GM12872 (cell line): Measurements from ENCODE around the gene NPAS3.

Experiments
- CTCF ChIP-seq: IDR thresholded peaks from 3 replicates; pipeline ENCODE4 v1.5.1; 2011; ENCODE audit warnings: low read depth, mild to moderate bottlenecking, low read length, moderate library complexity; ENCODE audit not compliant: insufficient read depth

Gene NPAS3

GRCh38 chr14:33642691-33643244 is 704.1 kb downstream of the NPAS3 start:
- no peak for TF ChIP-seq CTCF

GRCh38 chr14:33643426-33644181 is 704.9 kb downstream of the NPAS3 start:
- TF ChIP-seq CTCF: no peak

- TF ChIP-seq CTCF: no peak
These were observed 708.1 kb downstream of the NPAS3 start for GRCh38 chr14:33646692-33647260.

GRCh38 chr14:33647385-33647786 is 708.7 kb downstream of the NPAS3 start:
- TF ChIP-seq CTCF: no peak

- TF ChIP-seq CTCF: no peak
These were observed 711.8 kb downstream of the NPAS3 start for GRCh38 chr14:33650430-33650829.

- TF ChIP-seq CTCF: no peak
These were observed 714.1 kb downstream of the NPAS3 start for GRCh38 chr14:33652566-33653307.

- TF ChIP-seq CTCF: no peak
These were observed 714.6 kb downstream of the NPAS3 start for GRCh38 chr14:33653308-33653695.
